ENCODE results near the gene GABRG3. TPM values are rescaled to one million over a fixed set of nuclear protein-coding genes. Genes with fewer than 3 reads are reported as not detected.

GABRG3 gene
- total and polyA plus RNA-seq, 12 donors: not detected

GRCh38 chr15:27165590-27165989 is 194.6 kb downstream of the GABRG3 start:
- TF ChIP-seq CTCF (IDR thresholded peaks at IDR 0.05): no peak
- 86 to 92% methylated on average over 1 of the region's 1 CpG for WGBS, 2 donors
- ATAC-seq (no peak), DNase-seq (no peak)
- H3K27ac ChIP-seq: no peak overlapping the region
- no peaks in the 10 kb centered on the region for H3K4me1 ChIP-seq
- intact Hi-C loops (cut with DNase I): no loop called here
- H3K27me3 ChIP-seq: peaks cover 0 to 4% (median 0%) of the 10 kb centered on the region in 7 donors
- no peak overlapping the region for H3K4me3 ChIP-seq
- no peaks in the 10 kb centered on the region for H3K36me3 ChIP-seq
- H3K9me3 ChIP-seq: peaks cover 0 to 16% (median 0%) of the 10 kb centered on the region in 11 donors

GRCh38 chr15:27166917-27167316 is 195.9 kb downstream of the GABRG3 start:
- Histone ChIP-seq H3K4me1 (no peaks in the 10 kb centered on the region), H3K4me3 (no peak overlapping the region), H3K36me3 (no peaks in the 10 kb centered on the region), H3K9me3 (peaks cover 0 to 5% (median 0%) of the 10 kb centered on the region in 11 donors), H3K27me3 (peaks cover 0 to 4% (median 0%) of the 10 kb centered on the region in 7 donors), H3K27ac (no peak overlapping the region)
- ATAC-seq (no peak), DNase-seq (no peak)
- 51 to 65% methylated on average over 4 of the region's 4 CpGs for WGBS, 2 donors
- no peak for TF ChIP-seq CTCF (IDR thresholded peaks at IDR 0.05)
- intact Hi-C loops (cut with DNase I): no loop called here

- DNase-seq (no peak), ATAC-seq (no peak)
- intact Hi-C loops (cut with DNase I): no loop called here
- Histone ChIP-seq H3K27me3 (peaks cover 0 to 4% (median 0%) of the 10 kb centered on the region in 7 donors), H3K27ac (no peak overlapping the region), H3K36me3 (no peaks in the 10 kb centered on the region), H3K4me1 (no peaks in the 10 kb centered on the region), H3K4me3 (no peak overlapping the region), H3K9me3 (peaks cover 0 to 6% (median 0%) of the 10 kb centered on the region in 11 donors)
- no peak for TF ChIP-seq CTCF (IDR thresholded peaks at IDR 0.05)
- 80 to 86% methylated on average over 10 of the region's 10 CpGs for WGBS, 2 donors
These were observed 196.8 kb downstream of the GABRG3 start for GRCh38 chr15:27167738-27168137.

GRCh38 chr15:27170851-27171250 is 199.9 kb downstream of the GABRG3 start:
- intact Hi-C loops (cut with DNase I): no loop called here

More at GRCh38 chr15:27170851-27171250, 199.9 kb downstream of the GABRG3 start:
- TF ChIP-seq CTCF (IDR thresholded peaks at IDR 0.05): no peak
- no peak for DNase-seq
- no peak overlapping the region for H3K4me3 ChIP-seq
- 89 to 91% methylated on average over 4 of the region's 4 CpGs for WGBS, 2 donors
- H3K4me1 ChIP-seq: no peaks in the 10 kb centered on the region
- peaks cover 0 to 4% (median 0%) of the 10 kb centered on the region in 7 donors for H3K27me3 ChIP-seq
- ATAC-seq: no peak
- H3K9me3 ChIP-seq: peaks cover 0 to 15% (median 1%) of the 10 kb centered on the region in 11 donors
- H3K27ac ChIP-seq: no peak overlapping the region
- no peaks in the 10 kb centered on the region for H3K36me3 ChIP-seq
